HepG2 (cell line): Measurements from ENCODE around the gene SEPTIN10. TPM values are rescaled to one million over a fixed set of nuclear protein-coding genes. Genes with fewer than 3 reads are reported as not detected.

Experiments
- CSRNP2 ChIP-seq: sonication (generic); formaldehyde crosslinking; conservative IDR thresholded peaks from 2 replicates; pipeline ENCODE4 v1.8.0; 2022; ENCODE audit warnings: low read depth, missing genetic modification reagents
- KDM5A ChIP-seq: fragments of 200-600 bp; sonication (generic); IDR thresholded peaks from 2 replicates; pipeline ENCODE4 v1.7.0; 2018; ENCODE audit warnings: antibody characterized with exemption, mild to moderate bottlenecking, low read length, borderline replicate concordance
- MYC ChIP-seq: sonication (generic); formaldehyde crosslinking; IDR thresholded peaks from 2 replicates; pipeline ENCODE4 v1.9.0; 2021; ENCODE audit warnings: missing genetic modification reagents, borderline replicate concordance
- NFIC ChIP-seq: IDR thresholded peaks from 2 replicates; pipeline ENCODE4 v1.6.1; 2012; ENCODE audit warnings: mild to moderate bottlenecking, low read length, inconsistent platforms
- SCMH1 ChIP-seq: sonication (generic); formaldehyde crosslinking; IDR thresholded peaks from 2 replicates; pipeline ENCODE4 v1.9.0; 2021; ENCODE audit warnings: missing genetic modification reagents, mild to moderate bottlenecking, borderline replicate concordance
- SETDB1 ChIP-seq: sonication (generic); formaldehyde crosslinking; IDR thresholded peaks from 2 replicates; pipeline ENCODE4 v1.5.1; 2020; ENCODE audit warnings: missing genetic modification reagents, mild to moderate bottlenecking, borderline replicate concordance
- TAF1 ChIP-seq: sonication (generic); formaldehyde crosslinking; IDR thresholded peaks from 2 replicates; pipeline ENCODE4 v1.4.0; 2020; ENCODE audit warnings: missing genetic modification reagents
- ZNF232 ChIP-seq: sonication (generic); formaldehyde crosslinking; IDR thresholded peaks from 2 replicates; pipeline ENCODE4 v1.4.0; 2020; ENCODE audit warnings: missing genetic modification reagents, borderline replicate concordance
- ZNF3 ChIP-seq: IDR thresholded peaks from 2 replicates; pipeline ENCODE4 v1.7.0; 2017; ENCODE audit warnings: inconsistent platforms
- ZNF318 ChIP-seq: sonication (generic); formaldehyde crosslinking; IDR thresholded peaks from 2 replicates; pipeline ENCODE4 v1.4.0; 2020; ENCODE audit warnings: mild to moderate bottlenecking, missing genetic modification reagents
- ZNF350 ChIP-seq: sonication (generic); formaldehyde crosslinking; IDR thresholded peaks from 2 replicates; pipeline ENCODE4 v1.4.0; 2020; ENCODE audit warnings: mild to moderate bottlenecking, low read depth, missing genetic modification reagents, borderline replicate concordance
- polyA plus RNA-seq, 8 experiments: library from polyadenylated mRNA; depleted of rRNA in 3 of 8; stranded (reverse) in 7 of 8; unstranded in 1 of 8; fragments of >200 nt; fragmentation: Illumina TruSeq in 4 of 8; extraction: Trizol in 4 of 8; gene quantifications; 2 replicates each; pipeline versions ENCODE4 v1.2.1 to v1.2.3, GENCODE V29; 2011 to 2016; ENCODE audit warnings: low read depth in 4 of 8, missing spikeins in 1 of 8, mixed read lengths in 1 of 8; ENCODE audit not compliant: insufficient read depth in 1 of 8
- total RNA-seq, 5 experiments: library from RNA; depleted of rRNA; stranded (reverse); fragments of >200 nt; fragmentation: Illumina TruSeq; extraction: Trizol; gene quantifications; 2 replicates each; pipeline ENCODE4 v1.2.3, GENCODE V29; 2016; ENCODE audit warnings: low read depth in 1 of 5
- TF ChIP-seq, protein P1 (sequence below): sonication (generic); formaldehyde crosslinking; IDR thresholded peaks from 2 replicates; pipeline ENCODE4 v1.5.0; 2020; ENCODE audit warnings: mild to moderate bottlenecking, missing genetic modification reagents
- TF ChIP-seq, protein P2 (sequence below): IDR thresholded peaks from 2 replicates; pipeline ENCODE4 v1.6.1; 2012; ENCODE audit warnings: low read depth, low read length, improper control_type of control experiment

The SEPTIN10 gene
- total and polyA plus RNA-seq, 2 of the 13 experiments (the other 11 are each of a cell fraction or from before 2014, with no cell fraction given) = 45.8 to 67.5 TPM

DNA sequence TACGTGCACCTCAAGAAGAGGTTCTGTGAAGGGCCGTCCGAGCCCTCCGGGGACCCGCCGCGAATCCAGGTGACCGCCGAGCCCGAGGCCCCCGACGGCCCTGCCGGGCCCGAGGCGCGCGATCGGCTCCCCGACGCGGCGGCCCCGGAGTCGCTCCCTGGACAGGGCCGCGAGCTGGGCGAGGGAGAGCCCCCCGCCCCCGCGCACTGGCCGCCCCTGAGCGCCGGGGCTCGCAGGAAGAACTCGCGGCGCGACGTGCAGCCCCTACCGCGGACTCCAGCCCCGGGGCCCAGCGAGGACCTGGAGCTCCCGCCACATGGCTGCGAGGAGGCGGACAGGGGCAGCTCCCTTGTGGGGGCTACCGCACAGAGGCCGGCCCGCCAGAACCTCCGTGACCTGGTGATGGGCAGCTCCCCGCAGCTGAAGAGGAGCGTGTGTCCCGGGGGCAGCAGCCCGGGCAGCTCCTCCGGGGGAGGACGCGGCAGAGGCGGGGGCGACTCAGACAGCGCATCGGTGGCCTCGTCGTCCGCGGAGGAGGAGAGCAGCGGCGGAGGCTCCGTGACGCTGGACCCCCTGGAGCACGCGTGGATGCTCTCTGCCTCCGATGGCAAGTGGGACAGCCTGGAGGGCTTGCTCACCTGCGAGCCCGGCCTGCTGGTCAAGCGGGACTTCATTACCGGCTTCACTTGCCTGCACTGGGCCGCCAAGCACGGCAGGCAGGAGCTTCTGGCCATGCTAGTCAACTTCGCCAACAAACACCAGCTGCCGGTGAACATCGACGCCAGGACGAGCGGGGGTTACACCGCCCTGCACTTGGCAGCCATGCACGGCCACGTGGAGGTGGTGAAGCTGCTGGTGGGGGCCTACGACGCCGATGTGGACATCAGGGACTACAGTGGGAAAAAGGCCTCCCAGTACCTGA is 1.2 kb upstream of the SEPTIN10 start (continued):
- peak; percentile 83; the same call in 1 of the 2 replicates for TF ChIP-seq ZNF318 (CRISPR knock-in tag)
- peak; percentile 90 for TF ChIP-seq MYC (CRISPR knock-in tag)
- TF ChIP-seq KDM5A = no peak
- no peak for TF ChIP-seq SCMH1 (CRISPR knock-in tag)
- 0 out of 2 replicates have a peak, but pooled peaks have one; percentile 62 for TF ChIP-seq CSRNP2 (CRISPR knock-in tag)
- TF ChIP-seq SETDB1 = no peak
- no peak; the same call in 1 of the 2 replicates for TF ChIP-seq ZNF3 (CRISPR knock-in tag)
- peak; percentile 74 for TF ChIP-seq ZNF350 (CRISPR knock-in tag)
- TF ChIP-seq, protein P1, sequence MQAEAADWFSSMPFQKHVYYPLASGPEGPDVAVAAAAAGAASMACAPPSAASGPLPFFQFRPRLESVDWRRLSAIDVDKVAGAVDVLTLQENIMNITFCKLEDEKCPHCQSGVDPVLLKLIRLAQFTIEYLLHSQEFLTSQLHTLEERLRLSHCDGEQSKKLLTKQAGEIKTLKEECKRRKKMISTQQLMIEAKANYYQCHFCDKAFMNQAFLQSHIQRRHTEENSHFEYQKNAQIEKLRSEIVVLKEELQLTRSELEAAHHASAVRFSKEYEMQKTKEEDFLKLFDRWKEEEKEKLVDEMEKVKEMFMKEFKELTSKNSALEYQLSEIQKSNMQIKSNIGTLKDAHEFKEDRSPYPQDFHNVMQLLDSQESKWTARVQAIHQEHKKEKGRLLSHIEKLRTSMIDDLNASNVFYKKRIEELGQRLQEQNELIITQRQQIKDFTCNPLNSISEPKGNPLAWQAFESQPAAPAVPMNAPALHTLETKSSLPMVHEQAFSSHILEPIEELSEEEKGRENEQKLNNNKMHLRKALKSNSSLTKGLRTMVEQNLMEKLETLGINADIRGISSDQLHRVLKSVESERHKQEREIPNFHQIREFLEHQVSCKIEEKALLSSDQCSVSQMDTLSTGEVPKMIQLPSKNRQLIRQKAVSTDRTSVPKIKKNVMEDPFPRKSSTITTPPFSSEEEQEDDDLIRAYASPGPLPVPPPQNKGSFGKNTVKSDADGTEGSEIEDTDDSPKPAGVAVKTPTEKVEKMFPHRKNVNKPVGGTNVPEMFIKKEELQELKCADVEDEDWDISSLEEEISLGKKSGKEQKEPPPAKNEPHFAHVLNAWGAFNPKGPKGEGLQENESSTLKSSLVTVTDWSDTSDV (CRISPR knock-in tag) = peak; percentile 90
- TF ChIP-seq NFIC = no peak
- TF ChIP-seq, protein P2, sequence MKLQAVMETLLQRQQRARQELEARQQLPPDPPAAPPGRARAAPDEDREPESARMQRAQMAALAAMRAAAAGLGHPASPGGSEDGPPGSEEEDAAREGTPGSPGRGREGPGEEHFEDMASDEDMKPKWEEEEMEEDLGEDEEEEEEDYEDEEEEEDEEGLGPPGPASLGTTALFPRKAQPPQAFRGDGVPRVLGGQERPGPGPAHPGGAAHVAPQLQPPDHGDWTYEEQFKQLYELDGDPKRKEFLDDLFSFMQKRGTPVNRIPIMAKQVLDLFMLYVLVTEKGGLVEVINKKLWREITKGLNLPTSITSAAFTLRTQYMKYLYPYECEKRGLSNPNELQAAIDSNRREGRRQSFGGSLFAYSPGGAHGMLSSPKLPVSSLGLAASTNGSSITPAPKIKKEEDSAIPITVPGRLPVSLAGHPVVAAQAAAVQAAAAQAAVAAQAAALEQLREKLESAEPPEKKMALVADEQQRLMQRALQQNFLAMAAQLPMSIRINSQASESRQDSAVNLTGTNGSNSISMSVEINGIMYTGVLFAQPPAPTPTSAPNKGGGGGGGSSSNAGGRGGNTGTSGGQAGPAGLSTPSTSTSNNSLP = no peak
- TF ChIP-seq TAF1 = peak; percentile 73; the same call in 1 of the 2 replicates
- TF ChIP-seq ZNF232 (CRISPR knock-in tag) = no peak; the same call in 1 of the 2 replicates
